Brain pericyte (primary cell): Measurements from ENCODE around the gene SCLT1.
"Not testable (repeated sequence)": the region's sequence is repeated elsewhere in the genome, so short reads cannot be mapped to it uniquely, and the experiment has no call there.

ENCODE experiments used
- DNase-seq: peaks from one replicate; pipeline ENCODE4 v3.0.0-alpha.2; 2012; ENCODE audit warnings: low read depth, low spot score

SCLT1 gene

DNA sequence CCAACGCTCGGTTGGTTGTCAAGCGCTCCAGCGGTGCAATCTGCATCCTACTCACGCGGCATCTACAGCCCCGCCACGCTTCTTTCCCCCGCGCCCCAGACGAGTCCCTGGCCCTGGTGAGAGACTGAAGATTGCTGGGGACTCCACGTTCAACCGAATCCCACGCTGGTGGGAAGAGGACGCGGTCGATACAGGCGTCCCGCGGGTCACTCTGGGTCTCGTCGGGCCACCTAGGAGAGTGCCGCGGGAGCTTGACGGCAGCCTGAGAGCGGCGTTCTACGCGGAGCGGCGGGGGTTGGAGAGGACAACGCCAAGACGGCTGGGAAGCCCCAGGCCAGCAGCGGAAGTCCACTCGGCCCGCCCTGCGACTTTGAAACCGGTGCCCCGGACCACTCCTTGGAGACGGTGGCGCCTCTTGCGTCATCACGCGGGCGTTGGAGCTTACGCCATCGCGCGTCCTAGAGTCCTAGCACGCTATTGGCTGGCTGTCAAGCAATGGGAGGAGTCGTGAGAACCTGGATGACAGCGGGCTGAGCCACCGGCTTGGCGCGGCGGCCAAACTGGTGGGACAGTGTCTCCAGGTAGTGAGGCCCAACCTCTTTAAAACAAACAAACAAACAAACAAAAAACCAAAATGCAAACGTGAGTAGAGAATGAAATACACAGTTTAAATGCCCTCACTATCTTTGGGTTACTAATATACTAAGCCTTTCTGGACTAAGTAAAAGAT lies at the start of gene SCLT1:
Gene SCLT1, minus strand, starts transcription at position 349 of the 730 bp plus-strand sequence. CDS start 436 bp downstream, outside the sequence.
- peak; percentile 93 for DNase-seq

DNA sequence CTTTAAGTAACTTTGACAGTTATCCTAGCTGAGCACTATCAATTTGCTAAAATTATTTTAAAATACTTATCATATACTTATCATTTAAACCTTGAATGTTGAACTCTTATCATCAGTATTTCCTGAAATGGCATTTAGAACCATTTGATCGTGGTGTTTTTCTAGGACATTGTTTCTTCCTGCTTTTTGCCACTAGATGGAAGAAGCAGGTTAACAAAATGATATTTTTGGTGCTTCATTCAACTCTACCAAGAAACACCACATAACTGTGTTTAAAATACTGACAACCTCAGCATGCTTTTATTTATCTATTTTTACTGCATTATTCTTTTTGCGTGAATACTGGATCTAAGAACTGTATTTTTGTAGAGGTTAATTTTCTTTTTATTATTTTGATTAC lies 47.2 kb upstream of the SCLT1 start:
- no peak for DNase-seq

DNA sequence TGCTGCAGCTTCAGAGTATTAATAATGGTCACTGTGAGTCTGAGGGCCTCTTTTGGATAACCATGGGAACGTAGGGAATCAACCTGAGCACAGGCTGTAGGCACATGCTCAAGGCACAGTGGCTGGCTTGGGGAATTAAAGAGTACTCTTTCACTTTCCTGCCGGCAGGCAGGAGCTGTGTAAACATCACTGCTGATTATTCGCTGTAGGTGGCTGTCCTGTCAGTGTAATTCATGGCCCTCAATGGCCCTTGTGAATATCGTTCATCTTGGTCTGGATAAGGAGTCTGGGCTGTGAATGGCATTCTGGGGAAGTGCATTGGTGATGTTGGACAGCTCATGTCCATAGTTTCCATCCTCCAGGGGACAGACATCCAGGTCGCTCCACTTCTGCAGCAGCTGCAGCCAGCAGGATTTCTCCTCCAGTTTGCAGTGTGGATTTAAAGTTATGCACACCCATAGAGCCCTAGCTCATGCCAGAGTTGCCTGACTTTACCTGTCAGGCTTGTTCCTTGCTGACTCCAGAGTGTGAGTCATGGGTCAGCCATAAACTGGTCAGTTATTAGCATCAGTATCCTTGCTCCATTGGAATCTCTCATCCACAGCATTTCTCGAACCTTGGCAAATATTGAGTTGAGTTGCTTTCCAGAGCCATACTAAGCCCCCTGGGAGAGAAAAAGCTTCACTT lies 45.6 kb upstream of the SCLT1 start:
- DNase-seq = no peak

GRCh38 chr4:129136433-129136832 lies 43.1 kb upstream of the SCLT1 start:
- no peak for DNase-seq

DNA sequence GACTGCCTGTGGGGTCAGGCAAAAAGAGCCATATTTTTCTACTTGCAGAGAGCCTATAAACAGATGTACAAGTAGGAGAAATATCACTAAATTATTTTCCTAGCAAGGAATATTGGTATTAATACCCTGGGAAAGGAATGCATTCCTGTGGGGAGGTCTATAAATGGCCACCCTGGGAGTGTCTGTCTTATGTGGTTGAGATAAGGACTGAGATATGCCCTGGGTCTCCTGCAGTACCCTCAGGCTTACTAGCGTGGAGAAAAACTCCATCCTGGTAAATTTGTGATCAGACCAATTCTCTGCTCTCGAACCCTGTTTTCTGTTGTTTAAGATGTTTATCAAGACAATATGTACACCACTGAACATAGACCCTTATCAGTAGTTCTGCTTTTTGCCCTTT lies 38.0 kb upstream of the SCLT1 start:
- DNase-seq = no peak

DNA sequence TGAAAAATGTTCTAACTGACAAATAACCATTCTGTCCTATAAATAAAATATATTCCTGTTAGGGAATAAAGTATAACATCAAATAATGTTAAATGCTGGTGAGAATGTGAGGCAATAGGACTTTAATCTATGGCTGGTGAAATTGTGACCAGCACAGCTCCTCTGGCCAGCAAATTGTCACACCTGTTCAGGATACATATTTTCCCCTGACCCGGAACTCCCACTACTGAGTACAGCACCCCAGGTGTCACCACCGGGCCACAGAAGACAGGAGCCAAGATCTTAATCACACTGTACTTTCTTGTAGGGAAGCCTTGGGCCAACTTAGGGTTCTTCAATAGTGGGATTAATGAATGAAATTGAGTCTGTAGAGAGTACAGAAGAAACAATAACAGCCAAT lies 35.8 kb upstream of the SCLT1 start:
- DNase-seq = no peak

GRCh38 chr4:129126614-129127013 lies 33.3 kb upstream of the SCLT1 start:
- DNase-seq = not testable (repeated sequence)

GRCh38 chr4:129117705-129118104 lies 24.4 kb upstream of the SCLT1 start:
- DNase-seq = no peak

GRCh38 chr4:129113919-129114318 lies 20.6 kb upstream of the SCLT1 start:
- DNase-seq = no peak

- no peak for DNase-seq
These were observed 20.1 kb upstream of the SCLT1 start for GRCh38 chr4:129113434-129113833.

DNA sequence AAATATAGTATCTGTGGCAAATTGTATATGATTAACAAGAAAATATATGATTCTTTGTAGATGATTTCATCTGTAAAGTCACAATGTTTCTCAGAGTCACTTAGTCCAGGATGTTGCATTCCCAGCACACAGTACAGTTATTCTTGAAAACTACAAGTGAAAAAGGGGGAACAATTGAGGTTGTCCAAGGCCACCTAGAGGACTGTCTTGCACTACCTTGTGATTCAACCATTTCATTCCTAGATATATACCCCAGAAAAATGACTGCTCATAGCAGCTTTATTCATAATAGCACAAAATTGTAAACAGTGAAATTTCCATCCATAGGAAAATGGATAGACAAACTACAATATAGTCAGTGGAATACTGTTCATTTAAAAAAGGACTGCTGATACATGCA lies 18.6 kb upstream of the SCLT1 start:
- DNase-seq = no peak

DNA sequence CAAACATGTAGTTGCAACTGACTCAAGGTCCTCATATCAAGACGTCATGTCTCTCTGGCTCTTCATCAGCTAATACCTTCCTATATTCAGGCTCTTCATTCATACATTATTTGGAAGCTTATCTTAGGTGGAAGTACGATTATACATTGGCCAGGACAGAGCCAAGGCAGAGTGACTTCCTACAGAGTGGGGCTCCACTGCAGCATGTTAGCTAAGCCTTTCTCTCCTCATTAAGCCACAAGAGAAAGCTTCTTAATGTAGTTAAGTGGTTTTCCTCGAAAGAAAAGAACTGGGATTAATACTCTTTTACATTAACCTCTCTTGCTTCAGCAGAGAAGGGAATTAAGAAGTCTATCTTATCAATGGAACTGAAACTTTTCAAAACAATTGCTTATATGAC lies 17.6 kb upstream of the SCLT1 start:
- no peak for DNase-seq

DNA sequence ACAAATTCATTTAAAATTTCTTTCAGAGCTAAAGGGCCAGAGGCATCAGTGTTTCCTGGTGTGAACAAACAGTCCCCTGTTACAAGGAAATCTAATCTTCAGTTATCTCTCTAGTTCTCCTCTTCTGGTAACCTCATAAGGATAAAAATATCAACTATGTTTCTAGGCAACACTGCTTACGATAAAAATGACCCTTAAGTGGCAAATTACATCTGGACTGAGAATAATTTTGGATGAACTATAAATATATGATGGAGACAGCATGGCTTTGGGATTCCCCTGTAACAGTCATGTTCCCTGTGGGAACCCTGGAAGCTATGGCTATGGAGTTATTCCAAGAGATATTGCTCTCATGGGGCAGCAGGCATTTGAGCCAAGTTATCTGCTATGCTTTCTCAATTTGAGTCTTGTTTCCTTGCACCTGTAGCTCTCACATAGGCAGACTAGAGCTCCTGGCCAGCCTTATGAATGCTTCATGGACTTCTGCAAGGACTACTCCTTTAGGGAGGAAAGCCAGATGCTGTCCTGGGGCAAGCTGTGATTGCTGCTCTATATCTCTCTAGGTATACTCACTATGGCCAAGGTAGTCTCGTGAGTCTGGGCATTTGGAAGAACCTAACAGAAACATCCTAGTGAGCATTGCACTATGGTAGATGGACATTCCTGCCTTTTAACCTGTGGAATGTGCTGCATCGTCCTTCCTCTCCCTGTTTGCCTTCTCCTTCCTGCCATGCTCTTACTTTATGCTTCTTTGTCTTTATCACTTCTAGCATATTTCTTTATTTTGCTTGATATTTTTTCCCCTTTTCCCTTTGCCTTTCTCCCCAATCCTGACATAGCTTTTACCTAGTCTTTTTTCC lies 16.9 kb upstream of the SCLT1 start:
- DNase-seq = no peak

DNA sequence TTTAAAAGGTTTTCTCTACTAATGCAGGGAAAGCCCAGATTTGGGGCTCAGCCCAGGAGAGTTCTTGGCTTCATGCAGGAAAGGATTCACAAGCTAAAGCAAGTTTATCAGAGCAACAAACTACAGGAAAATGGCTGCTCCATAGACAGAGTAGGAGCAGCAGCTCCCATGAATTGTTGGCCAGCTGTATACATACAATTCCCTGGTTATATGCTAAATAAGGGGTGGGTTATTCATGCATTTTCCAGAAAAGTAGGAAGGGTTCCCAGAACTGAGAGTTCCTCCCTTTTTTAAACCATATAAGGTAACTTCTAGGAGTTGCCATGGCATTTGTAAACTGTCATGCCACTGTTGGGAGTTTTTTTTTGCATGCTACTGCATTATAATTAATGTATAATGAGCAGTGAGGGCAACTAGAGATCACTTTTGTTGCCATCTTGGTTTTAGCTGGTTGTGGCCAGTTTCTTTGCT lies 5.2 kb upstream of the SCLT1 start:
- no peak for DNase-seq

- peak; percentile 41 for DNase-seq
These were observed 2.6 kb upstream of the SCLT1 start, which contains the start of gene C4orf33 for GRCh38 chr4:129095811-129096454. C4orf33 (plus strand) TSS chr4:129096152; CDS start chr4:129102611, 6,459 bp downstream.

DNA sequence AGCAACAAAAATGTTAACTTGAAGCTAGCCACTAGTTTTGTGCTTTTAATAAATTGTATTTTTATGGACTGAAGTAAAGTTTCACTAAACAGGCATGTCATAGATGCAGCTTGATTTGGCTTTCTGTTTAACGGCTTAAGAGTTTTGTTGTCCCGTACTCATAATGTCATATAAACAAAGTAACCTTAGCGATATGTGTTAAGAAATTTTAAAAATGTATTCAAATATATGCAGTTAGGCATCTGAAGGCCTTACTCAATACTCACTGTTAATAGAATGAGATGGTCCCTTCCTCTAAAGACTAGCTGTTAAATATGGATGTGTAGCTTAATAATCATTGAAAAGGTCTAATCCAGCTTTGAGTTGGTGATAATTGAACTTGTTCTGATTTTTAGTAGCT lies 1.0 kb upstream of the SCLT1 start:
- DNase-seq = no peak

GRCh38 chr4:129092631-129093190 lies 628 bp downstream of the SCLT1 start:
- no peak for DNase-seq

DNA sequence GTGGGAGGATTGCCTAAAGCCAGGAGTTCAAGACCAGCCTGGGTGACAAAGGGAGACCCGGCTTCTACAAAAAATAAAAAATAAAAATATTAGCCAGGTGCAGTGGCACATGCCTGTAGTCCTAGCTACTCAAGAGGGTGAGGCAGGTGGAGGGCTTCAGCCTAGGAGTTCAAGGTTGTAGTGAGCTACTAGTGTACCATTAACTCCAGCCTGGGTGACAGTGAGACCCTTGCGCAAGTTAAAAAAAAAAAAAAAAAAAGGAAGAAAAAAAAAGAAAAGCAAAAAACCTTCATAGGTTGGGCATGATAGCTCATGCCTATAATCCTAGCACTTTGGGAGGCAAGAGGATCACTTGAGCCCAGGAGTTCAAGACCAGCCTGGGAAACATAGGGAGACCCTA lies 5.8 kb downstream of the SCLT1 start:
- DNase-seq = no peak

GRCh38 chr4:129085472-129085871 lies 7.9 kb downstream of the SCLT1 start:
- no peak for DNase-seq

DNA sequence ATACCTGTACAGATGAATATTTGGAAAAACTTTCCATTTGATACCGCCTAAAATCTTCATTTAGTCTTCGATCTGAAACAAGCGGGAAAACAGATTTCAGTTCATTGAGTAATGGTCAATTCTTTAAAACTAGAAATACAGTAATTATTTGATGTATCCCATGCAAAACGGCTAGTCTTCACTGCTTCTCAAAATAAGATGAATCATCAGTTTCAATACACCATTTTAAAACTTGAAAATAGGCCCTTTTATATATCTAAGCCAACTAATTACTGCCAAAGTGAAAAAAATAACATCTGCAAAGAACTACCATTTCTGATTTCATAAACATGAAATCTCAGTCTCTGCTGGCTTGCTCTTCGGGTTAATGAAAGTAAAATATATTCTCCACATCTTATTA lies 11.0 kb downstream of the SCLT1 start:
- no peak for DNase-seq

DNA sequence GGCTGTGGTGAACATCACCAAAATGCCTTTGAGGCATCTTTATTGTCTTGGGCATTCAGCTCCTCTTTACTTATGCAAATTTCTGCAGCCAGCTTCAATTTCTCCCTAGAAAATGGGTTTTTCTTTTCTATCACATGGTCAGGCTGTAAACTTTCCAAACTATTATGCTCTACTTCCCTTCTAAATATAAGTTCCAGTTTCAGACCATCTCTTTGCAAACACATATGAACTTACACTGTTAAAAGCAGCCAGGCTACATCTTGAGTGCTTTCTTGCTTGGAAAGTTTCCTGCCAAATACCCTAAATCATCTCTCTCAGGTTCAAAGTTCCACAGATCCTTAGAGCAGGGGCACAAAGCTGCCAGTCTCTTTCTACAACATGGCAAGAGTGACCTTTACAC lies 13.2 kb downstream of the SCLT1 start:
- no peak for DNase-seq
